ENCODE results near the gene DDX53.

GRCh38 chrX:23046443-23046842 is 46.7 kb downstream of the DDX53 start:
- TF ChIP-seq MBD2 (IDR thresholded peaks at IDR 0.05; ENCODE audit: borderline replicate concordance, low read depth): no peak
- no peak for TF ChIP-seq CUX1 (CRISPR knock-in tag; IDR thresholded peaks at IDR 0.05)
- TF ChIP-seq ETV6 (IDR thresholded peaks at IDR 0.05; ENCODE audit: borderline replicate concordance in 1 of 2, low read depth in 2 of 2, low read length in 1 of 2): no peak
- no peak for TF ChIP-seq ETV6 (CRISPR knock-in tag; IDR thresholded peaks at IDR 0.05; ENCODE audit: borderline replicate concordance)
- TF ChIP-seq KDM4B (IDR thresholded peaks at IDR 0.05; ENCODE audit: borderline replicate concordance in 2 of 2, low read depth in 1 of 2): no peak
- TF ChIP-seq RFX7 (CRISPR knock-in tag; IDR thresholded peaks at IDR 0.05): no peak
- TF ChIP-seq ZFP91 (CRISPR knock-in tag; IDR thresholded peaks at IDR 0.05): no peak
- TF ChIP-seq RBBP5 (IDR thresholded peaks at IDR 0.05; ENCODE audit: borderline replicate concordance, insufficient read depth, low read length, poor library complexity, severe bottlenecking): no peak
- no peak for TF ChIP-seq CTCF (IDR thresholded peaks at IDR 0.05 in 2 of 3, conservative IDR thresholded peaks at IDR 0.05 in 1 of 3; ENCODE audit: insufficient read depth in 2 of 3, low read depth in 1 of 3, low read length in 3 of 3)
- TF ChIP-seq TCF7L2 (IDR thresholded peaks at IDR 0.05; ENCODE audit: low read depth, low read length): no peak
- no peak for TF ChIP-seq SMAD1 (IDR thresholded peaks at IDR 0.05; ENCODE audit: low read depth, low read length, partially characterized antibody)
- TF ChIP-seq ZNF24 (IDR thresholded peaks at IDR 0.05): no peak
- no peak for TF ChIP-seq NFRKB (IDR thresholded peaks at IDR 0.05; ENCODE audit: low read depth)
- no peak for TF ChIP-seq ZNF449 (CRISPR knock-in tag; IDR thresholded peaks at IDR 0.05)
- TF ChIP-seq FOXM1 (IDR thresholded peaks at IDR 0.05; ENCODE audit: low read depth): no peak
- TF ChIP-seq FOXM1 (CRISPR knock-in tag; IDR thresholded peaks at IDR 0.05; ENCODE audit: low read depth): no peak
